A673 (cell line): ENCODE measurements around the gene UBE2G1. TPM values are rescaled to one million over a fixed set of nuclear protein-coding genes. Genes with fewer than 3 reads are reported as not detected.

ENCODE experiments used
- BruUV-seq: library from RNA; stranded (reverse); fragments of 400-500 nt; replicated peaks from 2 replicates; lab custom pipeline; 2021; lab: Mats Ljungman, UMichigan
- CTCF ChIA-PET: fragments of 300-600 bp; sonication (Branson Sonifier 250); formaldehyde crosslinking; loops from one replicate; lab custom pipeline; 2022; ENCODE audit warnings: antibody characterized with exemption; lab: Charles Lee
- POLR2A ChIA-PET: fragments of 300-600 bp; sonication (Branson Sonifier 250); formaldehyde crosslinking; loops from one replicate; lab custom pipeline; 2022; ENCODE audit warnings: antibody characterized with exemption; ENCODE audit not compliant: low non-redundant PET; lab: Charles Lee
- DNase-seq: peaks from one replicate; pipeline ENCODE4 v3.0.0-alpha.2; 2015; ENCODE audit warnings: low spot score
- H3K27ac ChIP-seq: fragments of 200-600 bp; sonication (generic); 2 replicates; pipeline ENCODE4 v1.5.1; 2016; ENCODE audit warnings: mixed run types, low read depth, mild to moderate bottlenecking, mixed read lengths, antibody characterized with exemption, low read length; ENCODE audit not compliant: poor library complexity, severe bottlenecking
- H3K27me3 ChIP-seq: fragments of 200-600 bp; sonication (generic); replicated peaks from 2 replicates; pipeline ENCODE4 v1.6.1; 2017; ENCODE audit warnings: mixed run types, low read depth, mild to moderate bottlenecking, mixed read lengths, antibody characterized with exemption, low read length; ENCODE audit not compliant: insufficient read depth, poor library complexity
- H3K36me3 ChIP-seq: fragments of 200-600 bp; sonication (generic); 2 replicates; pipeline ENCODE4 v1.6.1; 2016; ENCODE audit warnings: mixed run types, mild to moderate bottlenecking, mixed read lengths, antibody characterized with exemption, low read length; ENCODE audit not compliant: insufficient read depth, poor library complexity, severe bottlenecking
- H3K4me1 ChIP-seq: fragments of 200-600 bp; sonication (generic); 2 replicates; pipeline ENCODE4 v1.6.1; 2017; ENCODE audit warnings: mixed run types, mild to moderate bottlenecking, mixed read lengths, antibody characterized with exemption, low read length; ENCODE audit not compliant: insufficient read depth, poor library complexity, severe bottlenecking
- H3K4me3 ChIP-seq: fragments of 200-600 bp; sonication (generic); 2 replicates; pipeline ENCODE4 v1.5.1; 2016; ENCODE audit warnings: low read depth, mixed run types, mild to moderate bottlenecking, mixed read lengths, low read length; ENCODE audit not compliant: poor library complexity, severe bottlenecking
- H3K9me3 ChIP-seq: fragments of 200-600 bp; sonication (generic); 2 replicates; pipeline ENCODE4 v1.6.1; 2016; ENCODE audit warnings: mixed run types, low read depth, mild to moderate bottlenecking, mixed read lengths, antibody characterized with exemption, low read length; ENCODE audit not compliant: poor library complexity, severe bottlenecking
- CTCF ChIP-seq: fragments of 300-800, 200-600 bp; sonication (generic); conservative IDR thresholded peaks from 2 replicates; pipeline ENCODE4 v1.5.1; 2017; ENCODE audit warnings: low read depth, mild to moderate bottlenecking, antibody characterized with exemption, low read length, moderate library complexity, mixed read lengths
- EZH2 ChIP-seq: fragments of 200-600 bp; sonication (generic); IDR thresholded peaks from 2 replicates; pipeline ENCODE4 v1.6.1; 2017; ENCODE audit warnings: borderline replicate concordance, low read depth, mild to moderate bottlenecking, mixed read lengths, antibody characterized with exemption, low read length; ENCODE audit not compliant: poor library complexity, severe bottlenecking
- intact Hi-C: fragments of 100-400 bp; cut with micrococcal nuclease; formaldehyde crosslinking; loops from one replicate; pipeline ENCODE4 v1.10.0; 2022; ENCODE audit not compliant: unreplicated experiment
- total RNA-seq: library from RNA; stranded (reverse); gene quantifications from 2 replicates; pipeline ENCODE4 v1.2.3, GENCODE V29; 2021

UBE2G1 gene
- total RNA-seq, 1 experiment from 2014 or later = 107 TPM

- no peak overlapping the region for H3K4me3 ChIP-seq
- H3K36me3 ChIP-seq = no peaks in the 10 kb centered on the region
- no peaks in the 10 kb centered on the region for H3K9me3 ChIP-seq
- no TSS peak for BruUV-seq
- DNase-seq = no peak
- no peak overlapping the region for H3K27ac ChIP-seq
- ChIA-PET POLR2A (no interaction called here), CTCF (no interaction called here)
- no peak for TF ChIP-seq CTCF
- intact Hi-C loops = no loop called here
- no peaks in the 10 kb centered on the region for H3K27me3 ChIP-seq
- H3K4me1 ChIP-seq = no peaks in the 10 kb centered on the region
Observed at GRCh38 chr17:4405038-4405669, 38.7 kb upstream of the UBE2G1 start.

GRCh38 chr17:4397840-4398239, 31.4 kb upstream of the UBE2G1 start:
- Histone ChIP-seq H3K27ac (no peak overlapping the region), H3K9me3 (no peaks in the 10 kb centered on the region), H3K4me3 (no peak overlapping the region), H3K36me3 (no peaks in the 10 kb centered on the region), H3K27me3 (no peaks in the 10 kb centered on the region), H3K4me1 (no peaks in the 10 kb centered on the region)
- BruUV-seq = no TSS peak
- ChIA-PET CTCF (no interaction called here), POLR2A (interaction anchor here (0.7 kb wide), 1 partner anchor 840 kb away, joined by 3 read pairs; no protein-coding TSS in a partner anchor)
- intact Hi-C loops = no loop called here
- DNase-seq = no peak
- TF ChIP-seq CTCF (no peak), EZH2 (no peak)

- no peaks in the 10 kb centered on the region for H3K9me3 ChIP-seq
- ChIA-PET POLR2A (no interaction called here), CTCF (interaction anchor here (1.1 kb wide), 1 partner anchor 195 kb away, joined by 3 read pairs; no protein-coding TSS in a partner anchor)
- no peaks in the 10 kb centered on the region for H3K27me3 ChIP-seq
- no peaks in the 10 kb centered on the region for H3K4me1 ChIP-seq
- no peak overlapping the region for H3K27ac ChIP-seq
- H3K4me3 ChIP-seq = no peak overlapping the region
- no peak for TF ChIP-seq CTCF
- no peak for TF ChIP-seq EZH2
- DNase-seq = no peak
- intact Hi-C loops = no loop called here
- BruUV-seq = no TSS peak
- H3K36me3 ChIP-seq = no peaks in the 10 kb centered on the region
Observed at GRCh38 chr17:4395111-4395478, 28.6 kb upstream of the UBE2G1 start.
